ENCODE results near the gene FAM83D.
A peak's percentile ranks its signal among the peaks of the same experiment; 100 is the strongest.

The FAM83D gene

DNA sequence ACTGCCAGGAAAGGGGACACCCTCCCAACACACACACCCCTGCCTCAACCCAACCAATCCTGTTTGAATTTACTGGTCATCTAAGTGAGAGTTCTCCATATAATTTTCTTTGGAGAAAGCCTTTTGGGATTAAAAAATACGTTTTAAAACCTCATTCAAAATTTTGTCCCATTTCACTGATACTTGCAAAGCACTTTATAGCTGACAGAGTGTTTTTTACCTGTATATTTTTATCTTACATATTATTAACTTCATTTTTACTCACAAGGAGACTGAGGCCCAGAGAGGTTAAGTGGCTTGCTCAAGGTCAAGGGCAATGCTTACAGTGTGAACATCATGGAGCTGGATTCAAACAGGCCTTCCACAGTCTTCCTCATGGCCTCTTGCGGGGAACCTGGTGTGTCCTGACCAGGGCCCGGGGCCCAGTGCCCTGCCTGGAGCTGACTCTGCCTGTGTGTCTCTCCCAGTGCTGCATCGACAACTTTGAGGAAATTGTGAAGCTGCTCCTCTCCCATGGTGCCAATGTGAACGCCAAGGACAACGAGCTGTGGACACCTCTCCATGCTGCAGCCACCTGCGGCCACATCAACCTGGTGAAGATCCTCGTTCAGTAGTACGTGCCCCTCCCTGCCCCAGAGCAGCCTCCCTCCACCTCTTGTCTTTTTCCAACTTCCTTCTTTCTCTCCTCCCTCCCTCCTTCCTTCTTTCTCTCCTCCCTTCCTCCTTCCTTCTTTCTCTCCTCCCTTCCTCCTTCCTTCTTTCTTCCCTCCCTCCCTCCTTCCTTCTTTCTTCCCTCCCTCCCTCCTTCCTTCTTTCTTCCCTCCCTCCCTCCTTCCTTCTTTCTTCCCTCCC lies 30.9 kb upstream of the FAM83D start:
- DNase-seq: no peak

DNA sequence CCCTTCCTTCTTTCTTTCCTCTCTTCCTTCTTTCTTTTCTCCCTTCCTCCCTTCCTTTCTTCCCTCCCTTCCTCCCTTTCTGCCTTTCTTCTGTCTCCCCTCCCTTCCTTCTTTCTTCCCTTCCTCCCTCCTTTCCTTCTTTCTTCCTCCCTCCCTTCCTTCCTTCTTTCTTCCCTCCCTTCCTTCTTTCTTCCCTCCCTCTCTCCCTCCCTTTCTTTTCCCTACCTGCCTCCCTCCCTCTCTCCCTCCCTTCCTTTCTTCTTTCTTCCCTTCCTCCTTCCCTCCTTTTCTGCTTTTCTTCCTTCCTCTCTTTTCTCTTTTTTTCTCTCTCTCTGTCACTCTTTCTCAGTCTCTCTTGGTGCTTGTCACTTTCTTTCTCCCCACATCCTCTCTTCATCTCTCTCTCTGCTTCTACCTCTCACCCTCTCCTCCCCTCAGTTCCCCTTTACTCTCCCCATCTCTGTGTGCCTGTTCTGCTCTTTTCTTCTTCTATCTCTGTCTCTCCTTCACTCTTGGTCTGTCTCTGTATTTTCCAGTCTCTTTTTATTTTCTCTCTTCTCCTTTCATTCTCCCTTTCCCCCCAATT lies 30.1 kb upstream of the FAM83D start:
- no peak for DNase-seq

DNA sequence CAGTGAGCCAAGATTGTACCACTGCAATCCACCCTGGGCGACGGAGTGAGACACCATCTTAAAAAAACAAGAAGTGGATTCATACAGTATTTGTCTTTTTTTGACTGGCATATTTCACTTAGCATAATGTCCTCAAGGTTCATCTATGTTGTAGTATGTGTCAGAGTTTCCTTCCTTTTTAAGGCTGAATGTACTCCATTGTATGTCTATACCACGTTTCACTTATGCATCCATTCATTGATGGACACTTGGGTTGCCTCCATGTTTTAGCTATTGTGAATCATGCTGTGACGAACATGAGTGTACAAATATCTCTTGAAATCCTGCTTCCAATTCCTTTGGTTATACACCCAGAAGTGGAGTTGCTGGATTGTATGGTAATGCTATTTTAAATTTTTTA lies 28.9 kb upstream of the FAM83D start:
- DNase-seq: no peak

DNA sequence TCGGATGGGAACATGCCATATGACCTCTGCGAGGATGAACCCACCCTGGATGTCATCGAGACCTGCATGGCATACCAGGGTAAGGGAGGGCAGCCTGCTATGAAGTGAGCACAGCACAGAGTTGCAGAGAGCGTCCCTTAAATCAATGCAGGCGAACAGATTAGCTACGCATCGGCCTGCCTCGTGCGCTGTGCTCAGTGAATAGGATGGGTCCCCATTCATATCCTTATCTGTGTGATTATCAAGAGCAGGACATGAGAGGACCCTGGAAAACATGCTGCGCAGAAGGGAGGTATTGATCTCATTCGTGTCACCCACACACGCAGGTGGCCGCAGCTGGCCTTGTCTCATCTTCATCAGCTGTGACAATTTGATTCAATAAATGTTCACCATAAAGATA lies 25.6 kb upstream of the FAM83D start:
- DNase-seq: no peak

DNA sequence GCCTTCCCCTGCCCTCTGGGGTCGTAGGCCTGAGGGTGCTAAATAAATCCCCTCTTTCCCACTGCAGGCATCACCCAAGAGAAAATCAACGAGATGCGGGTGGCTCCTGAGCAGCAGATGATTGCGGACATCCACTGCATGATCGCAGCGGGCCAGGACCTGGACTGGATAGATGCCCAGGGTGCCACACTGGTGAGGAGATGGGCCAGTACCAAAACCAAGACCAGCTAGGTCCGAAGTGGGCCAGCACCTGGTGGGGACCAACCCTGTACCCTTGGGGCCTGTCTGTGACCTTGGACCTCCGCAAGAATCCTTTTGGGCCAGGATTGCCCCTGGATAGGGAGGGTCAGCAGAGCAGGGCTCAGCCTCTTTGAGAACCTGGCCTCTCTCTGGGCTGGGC lies 23.6 kb upstream of the FAM83D start:
- no peak for DNase-seq

DNA sequence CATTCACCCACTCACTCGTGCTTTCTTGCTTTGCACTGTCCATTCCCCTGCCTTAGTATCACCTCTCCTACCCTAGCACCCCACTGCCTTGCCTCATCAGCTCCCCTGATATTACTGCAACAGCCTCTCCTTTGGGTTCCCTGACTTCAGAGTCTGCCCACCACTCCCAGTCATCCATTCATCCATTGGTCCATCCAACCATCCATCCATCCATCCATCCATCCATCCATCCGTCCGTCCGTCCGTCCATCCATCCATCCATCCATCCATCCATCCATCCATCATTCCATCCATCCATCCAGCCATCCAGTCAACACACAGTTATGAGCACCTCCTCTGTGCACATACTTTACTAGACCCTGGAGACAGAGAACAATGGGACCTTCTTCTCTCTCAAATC lies 22.9 kb upstream of the FAM83D start:
- DNase-seq: no peak

DNA sequence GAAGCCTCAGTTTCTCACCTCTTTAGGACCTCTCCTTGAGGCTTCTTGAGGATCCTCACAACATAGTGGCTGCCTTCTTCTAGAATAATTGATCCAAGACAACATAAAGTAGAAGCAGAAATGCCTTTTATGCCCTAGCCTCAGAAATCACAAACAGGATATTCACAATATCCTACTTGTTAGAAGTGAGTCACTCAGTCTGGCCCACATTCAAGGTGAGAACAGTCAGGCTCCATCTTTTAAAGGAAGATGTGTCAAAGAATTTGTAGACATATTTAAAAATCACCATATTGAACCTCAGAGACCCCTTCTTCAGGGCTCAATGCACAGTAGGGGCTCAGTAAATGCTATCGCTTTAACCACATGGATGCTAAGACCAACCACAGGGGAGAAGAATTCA lies 20.8 kb upstream of the FAM83D start:
- DNase-seq: no peak

DNA sequence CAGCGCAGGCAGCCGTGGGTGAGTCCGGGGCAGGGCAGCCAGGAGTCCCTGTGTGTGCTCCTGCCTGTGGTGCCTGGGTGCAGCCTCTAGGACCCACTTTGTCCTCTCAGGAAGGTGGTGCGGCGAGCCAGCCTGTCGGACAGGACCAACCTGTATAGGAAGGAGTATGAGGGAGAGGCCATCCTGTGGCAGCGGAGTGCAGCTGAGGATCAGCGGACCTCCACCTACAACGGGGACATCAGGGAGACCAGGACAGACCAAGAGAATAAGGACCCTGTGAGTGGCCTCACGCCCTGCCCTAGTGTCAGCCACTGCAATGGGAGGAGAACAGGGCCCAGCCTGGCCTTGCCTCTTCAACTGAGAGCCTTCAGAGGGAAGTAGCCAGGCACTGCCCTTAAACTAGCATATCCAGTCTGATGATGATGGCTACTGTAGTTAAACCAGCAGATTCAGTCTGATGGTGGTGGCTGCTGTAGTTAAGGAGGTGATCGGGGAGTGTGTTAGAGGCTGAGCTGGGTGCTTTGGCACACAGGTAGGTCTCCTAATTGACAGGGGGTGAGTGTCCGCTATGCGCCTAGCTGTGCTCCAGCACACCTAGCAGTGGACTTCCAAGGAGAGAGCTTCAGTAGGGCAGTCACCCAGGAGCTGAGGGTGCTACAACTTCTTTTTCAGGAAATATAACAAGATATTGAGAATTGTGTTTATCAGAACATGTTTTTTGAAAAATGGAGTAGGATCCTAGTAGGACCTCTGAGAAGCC lies 18.1 kb upstream of the FAM83D start:
- DNase-seq: no peak

DNA sequence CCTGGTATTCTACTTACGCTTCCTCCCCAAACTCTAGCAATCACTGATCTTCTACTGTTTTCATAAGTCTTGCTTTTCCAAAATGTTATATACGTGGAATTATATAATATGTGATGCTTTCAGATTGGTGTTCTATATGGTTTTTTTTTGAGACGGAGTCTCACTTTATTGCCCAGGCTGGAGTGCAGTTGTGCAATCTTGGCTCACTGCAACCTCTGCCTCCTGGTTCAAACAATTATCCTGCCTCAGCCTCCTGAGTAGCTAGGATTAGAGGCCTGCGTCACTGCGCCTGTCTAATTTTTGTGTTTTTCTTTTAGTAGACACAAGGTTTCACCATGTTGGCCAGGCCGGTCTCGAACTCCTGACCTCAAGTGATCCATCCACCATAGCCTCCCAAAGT lies 10.9 kb upstream of the FAM83D start:
- DNase-seq: no peak

DNA sequence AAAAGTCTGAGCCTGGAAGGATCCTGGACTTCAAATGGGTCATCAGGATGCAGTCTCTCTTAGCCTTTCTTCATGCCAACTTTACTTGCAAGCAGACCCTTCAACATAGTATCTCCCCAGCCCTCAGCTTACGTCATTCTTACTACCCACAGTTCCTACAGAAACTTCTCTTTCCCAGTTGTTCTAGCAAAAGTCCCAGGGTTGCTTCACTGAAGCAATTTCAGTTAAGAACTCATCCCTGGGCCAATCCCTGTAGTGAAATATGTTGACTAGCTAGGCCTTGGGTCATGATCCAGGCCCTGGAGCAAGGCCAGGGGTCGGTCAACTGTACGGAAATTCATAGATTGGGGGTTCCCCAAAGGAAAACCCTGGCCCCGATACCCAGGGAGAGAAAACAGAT lies 8.6 kb upstream of the FAM83D start:
- DNase-seq: no peak

DNA sequence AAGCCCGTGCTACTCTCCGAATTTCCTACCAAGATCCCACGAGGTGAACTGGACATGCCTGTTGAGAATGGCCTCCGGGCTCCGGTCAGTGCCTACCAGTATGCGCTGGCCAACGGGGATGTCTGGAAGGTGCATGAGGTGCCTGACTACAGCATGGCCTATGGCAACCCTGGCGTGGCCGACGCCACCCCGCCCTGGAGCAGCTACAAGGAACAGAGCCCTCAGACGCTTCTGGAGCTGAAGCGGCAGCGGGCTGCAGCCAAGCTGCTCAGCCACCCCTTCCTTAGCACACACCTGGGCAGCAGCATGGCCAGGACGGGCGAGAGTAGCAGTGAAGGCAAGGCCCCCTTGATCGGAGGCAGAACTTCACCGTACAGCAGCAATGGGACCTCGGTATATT lies 8.0 kb upstream of the FAM83D start:
- no peak for DNase-seq

DNA sequence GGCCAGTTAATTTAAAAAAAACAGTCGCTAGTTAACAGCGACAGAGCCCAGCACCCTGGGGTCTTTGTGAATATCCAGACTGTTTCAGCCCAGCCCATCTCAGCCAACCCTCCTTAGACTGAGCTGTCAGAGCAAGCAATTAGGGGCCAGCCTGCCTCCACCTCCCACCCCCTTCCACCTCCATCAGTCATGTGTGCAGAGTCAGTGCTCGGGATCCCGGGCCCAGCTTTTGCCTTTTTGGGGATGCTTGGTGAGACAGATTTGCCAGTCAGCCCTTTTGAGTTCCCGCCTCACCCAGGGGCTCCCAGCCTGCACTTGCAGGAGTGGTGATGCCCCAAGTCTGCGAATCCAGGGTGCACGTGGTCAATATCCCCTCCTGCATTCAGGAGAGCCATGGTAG lies 6.5 kb upstream of the FAM83D start:
- no peak for DNase-seq

DNA sequence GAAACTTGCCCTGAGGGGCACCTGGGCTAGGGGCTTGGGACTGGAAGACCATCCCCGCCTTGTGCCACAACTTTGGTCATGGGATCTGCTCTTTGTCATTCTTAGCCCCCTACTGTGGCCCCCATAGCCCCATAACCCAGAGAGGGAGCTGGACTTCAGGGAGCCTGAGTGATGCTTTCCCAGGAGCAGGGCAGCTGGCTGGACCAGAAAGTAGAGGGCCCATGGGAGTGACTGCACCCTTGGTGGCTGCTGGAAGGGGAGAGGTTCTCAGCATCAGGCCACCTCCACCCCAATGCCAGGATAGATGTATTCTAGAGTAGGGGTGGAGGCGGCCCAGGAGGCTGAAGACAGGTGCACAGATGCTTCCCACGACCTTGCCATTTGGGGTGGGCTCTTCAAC lies 5.8 kb upstream of the FAM83D start:
- no peak for DNase-seq

DNA sequence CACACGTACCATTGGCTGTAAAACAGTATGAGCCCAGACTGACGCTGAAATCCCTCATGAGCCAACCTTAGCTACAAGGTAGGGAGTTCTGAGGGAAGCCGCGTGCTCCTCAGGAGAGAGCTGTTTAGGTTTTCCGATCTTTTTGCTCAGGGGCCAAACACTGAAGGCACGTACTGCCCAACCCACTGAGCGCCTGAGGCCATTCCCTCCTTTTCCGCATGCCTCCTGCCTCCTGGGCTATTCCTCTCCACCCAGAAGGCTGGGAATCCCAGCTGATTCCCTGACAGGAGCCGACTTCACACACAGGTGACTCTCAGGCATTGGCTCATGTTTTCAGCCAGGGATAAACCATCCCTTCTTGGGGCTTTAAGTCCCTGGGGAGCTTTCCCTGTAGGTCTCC lies 5.4 kb upstream of the FAM83D start:
- DNase-seq: no peak

DNA sequence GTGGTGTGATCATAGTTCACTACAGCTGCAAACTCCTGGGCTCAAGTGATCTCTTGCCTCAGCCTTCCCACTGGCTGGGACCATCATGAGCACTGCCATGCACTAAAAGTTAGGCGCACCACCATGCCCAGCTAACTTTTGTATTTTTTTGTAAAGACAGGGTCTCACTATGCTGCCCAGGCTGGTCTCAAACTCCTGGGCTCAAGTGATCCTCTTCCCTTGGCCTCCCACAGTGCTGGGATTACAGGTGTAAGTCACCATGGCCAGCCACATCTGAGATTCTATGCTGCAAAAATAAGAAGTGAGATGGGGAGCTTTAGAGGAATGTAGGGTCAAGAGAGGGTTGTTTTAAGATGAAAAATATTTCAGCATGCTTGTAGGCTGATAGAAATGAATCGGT lies 1.5 kb upstream of the FAM83D start:
- DNase-seq: no peak

DNA sequence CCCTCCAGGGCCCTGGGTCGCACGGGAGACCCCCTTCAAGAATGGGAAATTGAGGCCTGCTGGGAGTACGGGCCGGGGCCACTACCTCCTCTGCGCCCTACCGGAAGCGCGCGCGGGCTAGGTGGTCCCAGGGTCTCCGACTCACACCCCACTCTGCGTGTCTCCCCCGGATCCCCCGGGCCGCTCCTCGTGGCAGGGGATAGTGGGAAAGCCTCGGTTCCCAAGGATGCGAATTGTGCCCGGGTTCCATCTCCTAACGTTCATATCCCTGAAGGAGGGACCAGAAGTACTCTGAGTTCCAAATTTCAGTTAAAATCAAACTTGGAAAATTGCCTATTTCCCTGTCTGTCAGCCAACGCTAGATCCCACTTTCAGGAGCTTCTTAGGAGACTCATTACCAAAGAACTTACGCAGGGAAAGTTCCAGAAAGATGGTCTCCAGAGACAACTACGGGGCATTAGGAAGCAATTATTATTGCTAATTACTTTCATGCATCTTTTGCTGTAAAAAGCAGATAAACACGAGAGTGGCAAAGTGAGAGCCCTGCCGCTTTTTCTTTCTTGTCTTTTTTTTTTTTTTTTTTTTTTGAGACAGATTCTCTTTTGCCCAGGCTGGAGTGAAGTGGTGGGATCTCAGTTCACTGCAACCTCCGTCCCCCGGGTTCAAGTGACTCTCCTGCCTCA lies 858 bp downstream of the FAM83D start:
- DNase-seq: no peak

DNA sequence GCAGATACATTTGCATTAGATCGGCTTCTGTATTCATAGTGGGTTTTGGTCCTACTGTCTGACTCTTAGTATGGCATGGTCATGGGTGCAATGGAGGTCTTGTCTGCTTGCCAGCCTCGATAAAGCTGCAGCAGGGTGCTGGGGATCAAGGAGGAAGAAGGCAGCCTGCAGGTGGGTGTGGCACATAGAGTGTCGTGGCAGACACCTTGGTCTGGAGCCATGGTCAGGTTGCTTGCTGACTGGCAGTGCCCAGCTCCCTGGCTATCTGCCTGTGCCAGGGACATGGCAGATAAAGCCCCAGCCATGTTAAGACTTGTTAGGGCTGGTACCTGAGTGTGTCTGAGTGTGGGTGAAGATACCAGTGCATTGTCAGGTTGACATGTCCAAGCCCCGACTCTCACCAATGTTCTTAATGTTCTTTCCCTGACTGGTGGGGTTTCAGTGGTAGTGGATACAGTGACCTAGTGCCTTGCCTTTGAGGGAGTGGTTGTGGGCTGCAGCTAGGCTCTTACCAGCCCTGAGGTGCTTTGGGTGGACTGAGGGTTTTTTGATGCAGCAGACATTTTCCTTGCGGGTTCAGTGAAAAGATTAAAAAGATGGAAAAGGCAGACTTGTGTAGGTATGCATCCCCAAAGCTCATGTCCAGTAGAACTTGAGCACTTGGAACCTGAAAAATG lies 1.8 kb downstream of the FAM83D start:
- no peak for DNase-seq

DNA sequence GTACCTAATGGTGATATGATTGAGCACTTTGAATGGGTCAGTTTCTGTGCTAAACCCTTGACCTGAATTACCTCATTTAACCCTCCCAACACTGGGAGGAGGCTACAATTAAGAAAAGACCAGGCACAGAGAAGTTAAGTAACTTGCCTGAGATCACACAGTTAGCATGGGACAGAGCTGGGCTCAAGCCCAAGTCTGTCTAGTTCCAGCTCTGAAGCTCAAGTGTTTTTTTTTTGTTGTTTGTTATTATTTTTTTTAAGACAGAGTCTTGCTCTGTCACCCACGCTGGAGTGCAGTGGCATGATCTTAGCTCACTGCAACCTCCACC lies 4.0 kb downstream of the FAM83D start:
- DNase-seq: no peak

DNA sequence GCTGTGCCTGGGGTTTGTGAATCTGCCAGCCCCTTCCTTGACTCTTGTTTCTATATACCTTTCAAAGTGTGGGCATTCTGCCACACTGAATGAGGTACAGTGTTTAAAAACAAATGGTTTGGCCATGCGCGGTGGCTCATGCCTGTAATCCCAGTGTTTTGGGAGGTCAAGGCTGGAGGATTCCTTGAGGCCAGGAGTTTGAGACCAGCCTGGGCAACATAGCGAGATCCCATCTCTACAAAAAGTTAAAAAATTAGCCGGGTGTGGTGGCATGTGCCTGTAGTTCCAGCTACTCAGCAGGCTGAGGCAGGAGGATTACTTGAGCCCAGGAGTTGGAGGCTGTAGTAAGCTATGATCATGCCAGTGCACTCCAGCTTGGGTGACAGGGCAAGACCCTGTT lies 5.8 kb downstream of the FAM83D start:
- DNase-seq: no peak

DNA sequence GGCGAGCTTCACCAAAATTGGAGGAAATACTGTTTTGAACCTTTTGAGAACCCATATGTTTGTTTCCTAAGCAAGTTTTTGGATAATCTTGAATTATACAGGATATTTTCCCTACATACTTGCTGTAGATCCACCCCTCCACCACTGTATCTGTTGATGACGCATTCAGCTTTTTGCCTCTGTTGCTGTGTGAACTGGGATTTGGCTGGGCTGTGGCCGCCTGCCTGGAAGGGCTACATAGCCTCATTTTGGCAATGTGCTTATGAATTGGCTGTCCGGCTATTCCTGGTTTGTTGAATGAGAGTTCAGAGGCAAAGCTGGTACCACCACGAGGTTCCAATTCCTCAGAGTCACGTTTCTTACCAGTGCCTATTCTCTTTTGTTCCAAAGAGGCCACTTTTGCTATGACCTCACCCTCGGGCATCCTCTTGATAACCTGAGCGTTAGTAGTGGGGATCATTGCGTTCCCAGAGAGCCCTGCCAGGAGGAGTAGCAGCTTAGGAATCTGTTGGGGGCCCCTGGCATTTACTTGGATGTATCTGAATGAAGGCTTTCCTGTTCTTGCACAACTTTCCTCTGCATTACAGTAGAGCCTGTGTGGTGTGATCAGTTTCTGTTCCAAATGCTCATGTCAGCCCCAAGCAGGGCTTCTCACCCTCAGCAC lies 6.4 kb downstream of the FAM83D start:
- DNase-seq: no peak

DNA sequence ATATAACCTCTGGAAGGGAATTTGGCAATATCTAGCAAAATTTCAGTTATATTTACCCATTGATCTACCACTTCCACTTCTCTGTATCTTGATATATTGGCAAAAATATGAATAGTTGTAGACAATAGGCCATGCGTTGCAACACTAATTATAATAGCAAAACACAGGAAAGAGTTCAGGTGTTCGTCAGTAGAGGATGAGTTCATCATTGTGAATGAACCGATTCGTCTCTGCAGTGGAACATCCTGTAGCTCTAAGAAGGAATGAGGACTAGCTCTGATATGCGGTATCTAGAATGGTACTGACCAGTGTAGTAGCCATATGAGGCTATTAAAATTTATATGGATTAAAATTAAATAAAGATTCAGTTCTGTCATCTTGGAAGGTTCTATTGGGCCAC lies 8.3 kb downstream of the FAM83D start:
- DNase-seq: no peak

DNA sequence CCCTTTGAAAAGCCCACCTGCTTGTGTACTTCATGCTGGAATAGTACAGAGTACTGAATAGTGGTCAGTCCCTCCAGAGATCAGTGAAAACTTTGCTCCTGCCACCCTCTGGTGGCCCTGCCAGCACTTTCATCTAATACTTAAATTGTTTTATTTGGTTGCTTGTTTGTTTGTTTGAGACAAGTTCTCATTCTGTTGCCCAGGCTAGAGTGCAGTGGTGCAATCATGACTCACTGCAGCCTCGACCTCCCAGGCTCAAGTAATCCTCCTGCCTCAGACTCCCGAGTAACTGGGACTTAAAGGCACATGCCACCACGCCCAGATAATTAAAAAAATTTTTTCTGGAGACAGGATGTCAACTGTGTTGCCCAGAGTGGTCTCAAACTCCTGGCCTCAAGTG lies 9.1 kb downstream of the FAM83D start:
- peak; percentile 12 for DNase-seq

DNA sequence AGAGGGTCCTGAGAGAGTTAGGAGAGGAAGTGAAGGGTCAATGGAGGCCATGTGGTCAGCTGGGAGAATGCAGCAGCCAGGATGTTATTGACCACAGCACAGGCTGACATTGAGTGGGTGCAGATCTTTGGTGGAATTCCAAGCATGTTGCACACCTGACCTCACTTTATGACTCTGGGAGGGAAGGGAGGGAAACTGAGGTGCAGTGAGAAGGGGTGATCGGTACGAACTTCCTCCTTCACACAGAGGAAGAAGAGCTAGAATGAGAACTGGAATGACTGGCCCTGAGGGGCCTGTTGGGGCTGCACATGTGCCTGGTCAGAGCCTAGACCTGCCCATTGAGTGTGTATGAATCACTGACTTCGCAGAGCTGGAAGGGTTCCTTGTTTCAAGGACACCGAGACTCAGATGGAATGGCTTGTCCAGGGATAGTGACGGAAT lies 9.8 kb downstream of the FAM83D start:
- no peak for DNase-seq
